Transverse colon (tissue), 4 donors: ENCODE results near the gene C2CD2L. TPM values are rescaled to one million over a fixed set of nuclear protein-coding genes. Genes with fewer than 3 reads are reported as not detected.
A peak's percentile ranks its signal among the peaks of the same experiment; 100 is the strongest.
"Not testable (repeated sequence)": the region's sequence is repeated elsewhere in the genome, so short reads cannot be mapped to it uniquely, and the experiment has no call there.

Experiments used
- DNase-seq: peaks from one replicate; pipeline ENCODE4 v3.0.0-alpha.2; 2019
- H3K27ac ChIP-seq, 4 donors: fragments of 200-600 bp; sonication (generic); 2 replicates each; pipeline ENCODE4 v1.5.1; 2016 to 2018; ENCODE audit warnings: inconsistent platforms in 4 of 4
- H3K27me3 ChIP-seq: fragments of 200-600 bp; sonication (generic); 2 replicates; pipeline ENCODE4 v1.5.1; 2017; ENCODE audit warnings: inconsistent platforms
- H3K36me3 ChIP-seq, 4 donors: fragments of 200-600 bp; sonication (generic); 2 replicates each; pipeline ENCODE4 v1.5.1; 2017 to 2019; ENCODE audit warnings: inconsistent platforms in 4 of 4
- H3K4me1 ChIP-seq, 4 donors: fragments of 200-600 bp; sonication (generic); 2 replicates each; pipeline ENCODE4 v1.5.1; 2017 to 2020; ENCODE audit warnings: inconsistent platforms in 4 of 4
- H3K4me3 ChIP-seq, 4 donors: fragments of 200-600 bp; sonication (generic); 1 replicate in 1 of 4; 2 replicates in 3 of 4; pipeline versions ENCODE4 v1.5.1 to v1.6.1; 2017 to 2019; ENCODE audit warnings: inconsistent platforms in 4 of 4
- H3K9me3 ChIP-seq, 2 donors: fragments of 200-600 bp; sonication (generic); 2 replicates each; pipeline ENCODE4 v1.5.1; 2017 to 2019; ENCODE audit warnings: inconsistent platforms in 2 of 2
- EP300 ChIP-seq: sonication (generic); formaldehyde crosslinking; IDR thresholded peaks from one replicate; pipeline ENCODE4 v1.6.1; 2017; ENCODE audit warnings: antibody characterized with exemption, low read depth
- POLR2A ChIP-seq: fragments of 450-650 bp; IDR thresholded peaks from one replicate; pipeline ENCODE4 v1.6.1; 2016; ENCODE audit warnings: antibody characterized with exemption, mild to moderate bottlenecking, moderate library complexity
- POLR2AphosphoS5 ChIP-seq, 3 donors: sonication (generic); formaldehyde crosslinking; IDR thresholded peaks; one replicate each; pipeline ENCODE4 v1.6.1; 2016; ENCODE audit warnings: antibody characterized with exemption in 3 of 3
- WGBS, 2 donors: methylation state at CpG; one replicate each; pipeline ENCODE4 v1.1.5; 2018; ENCODE audit warnings: low coverage in 1 of 2; 5-methylcytosine and 5-hydroxymethylcytosine counted together
- in situ Hi-C, 4 donors: fragments of 200-750 bp; cut with MboI; loops; one replicate each; pipeline versions ENCODE4 v1.15.0 to v1.15.1; 2017; ENCODE audit warnings: low sequenced_read_pairs in 3 of 4, low pct_ligation_motif_present in 1 of 4, low pct_unique_long_range_greater_than_20kb in 1 of 4
- intact Hi-C: fragments of 100-400 bp; cut with DNase I; formaldehyde crosslinking; loops from one replicate; pipeline ENCODE4 v1.15.1; 2023; ENCODE audit warnings: low total_unique reads
- total RNA-seq, 4 donors: library from RNA; depleted of rRNA; stranded (reverse); fragments of >200 nt; gene quantifications; one replicate each; pipeline ENCODE4 v1.1.0, GENCODE V29; 2016
- TF ChIP-seq, protein P1 (sequence below), 5 experiments: fragments of 200-600 bp in 3 of 5; fragments of 450-650 bp in 2 of 5; sonication (generic) in 3 of 5; IDR thresholded peaks; 1 replicate in 2 of 5; 2 replicates in 3 of 5; pipeline ENCODE4 v1.5.1; 2016 to 2017; ENCODE audit warnings: antibody characterized with exemption in 5 of 5, inconsistent platforms in 3 of 5, mild to moderate bottlenecking in 2 of 5, moderate library complexity in 1 of 5

The C2CD2L gene
- total RNA-seq, 4 donors from 2014 or later: 11.5 to 56.9 (median 32.7) TPM

DNA sequence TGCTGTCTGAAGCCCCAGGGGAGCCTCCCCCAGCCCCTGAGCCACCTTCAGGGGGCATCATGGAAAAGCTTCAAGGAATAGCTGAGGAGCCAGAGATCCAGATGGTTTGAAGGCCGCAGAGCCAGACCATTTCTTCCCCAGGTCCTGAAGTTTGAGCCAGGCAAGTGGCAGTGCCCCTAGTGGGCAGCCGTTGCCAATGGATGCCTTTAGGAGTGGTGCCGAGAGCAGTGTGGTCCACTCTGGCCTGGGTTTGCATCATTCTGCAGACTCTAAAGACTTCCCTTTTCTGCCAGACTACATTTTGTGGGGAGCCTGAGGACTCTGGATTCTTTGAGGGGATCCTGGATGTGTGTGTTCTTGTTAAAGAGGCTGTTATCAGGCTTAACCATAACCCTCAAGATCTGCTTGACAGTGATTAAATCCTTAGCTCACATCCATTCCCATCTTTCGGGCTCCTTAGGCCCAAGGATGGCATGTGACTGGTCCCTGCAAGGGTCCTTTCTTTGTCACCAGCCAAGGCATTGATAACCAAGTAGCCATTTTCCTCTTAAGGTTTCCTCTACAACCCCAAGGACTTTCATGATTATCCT lies 27.3 kb downstream of the C2CD2L start:
- intact Hi-C loops: no loop called here
- H3K27ac ChIP-seq: no peak overlapping the region
- H3K4me1 ChIP-seq: no peaks in the 10 kb centered on the region
- in situ Hi-C loops: no loop called here
- H3K4me3 ChIP-seq: no peak overlapping the region
- H3K27me3 ChIP-seq: no peaks in the 10 kb centered on the region
- no peak for DNase-seq
- peaks cover 0 to 41% (median 19%) of the 10 kb centered on the region in 4 donors for H3K36me3 ChIP-seq
- WGBS, 2 donors: 71 to 74% methylated on average over 1 to 4 of the region's 4 CpGs
- no peaks in the 10 kb centered on the region for H3K9me3 ChIP-seq
- TF ChIP-seq POLR2AphosphoS5 (IDR thresholded peaks at IDR 0.05) (no peak), POLR2A (no peak), EP300 (no peak)
- TF ChIP-seq, protein P1, sequence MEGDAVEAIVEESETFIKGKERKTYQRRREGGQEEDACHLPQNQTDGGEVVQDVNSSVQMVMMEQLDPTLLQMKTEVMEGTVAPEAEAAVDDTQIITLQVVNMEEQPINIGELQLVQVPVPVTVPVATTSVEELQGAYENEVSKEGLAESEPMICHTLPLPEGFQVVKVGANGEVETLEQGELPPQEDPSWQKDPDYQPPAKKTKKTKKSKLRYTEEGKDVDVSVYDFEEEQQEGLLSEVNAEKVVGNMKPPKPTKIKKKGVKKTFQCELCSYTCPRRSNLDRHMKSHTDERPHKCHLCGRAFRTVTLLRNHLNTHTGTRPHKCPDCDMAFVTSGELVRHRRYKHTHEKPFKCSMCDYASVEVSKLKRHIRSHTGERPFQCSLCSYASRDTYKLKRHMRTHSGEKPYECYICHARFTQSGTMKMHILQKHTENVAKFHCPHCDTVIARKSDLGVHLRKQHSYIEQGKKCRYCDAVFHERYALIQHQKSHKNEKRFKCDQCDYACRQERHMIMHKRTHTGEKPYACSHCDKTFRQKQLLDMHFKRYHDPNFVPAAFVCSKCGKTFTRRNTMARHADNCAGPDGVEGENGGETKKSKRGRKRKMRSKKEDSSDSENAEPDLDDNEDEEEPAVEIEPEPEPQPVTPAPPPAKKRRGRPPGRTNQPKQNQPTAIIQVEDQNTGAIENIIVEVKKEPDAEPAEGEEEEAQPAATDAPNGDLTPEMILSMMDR (IDR thresholded peaks at IDR 0.05): peak; percentile 38 to 53 (median 48)

DNA sequence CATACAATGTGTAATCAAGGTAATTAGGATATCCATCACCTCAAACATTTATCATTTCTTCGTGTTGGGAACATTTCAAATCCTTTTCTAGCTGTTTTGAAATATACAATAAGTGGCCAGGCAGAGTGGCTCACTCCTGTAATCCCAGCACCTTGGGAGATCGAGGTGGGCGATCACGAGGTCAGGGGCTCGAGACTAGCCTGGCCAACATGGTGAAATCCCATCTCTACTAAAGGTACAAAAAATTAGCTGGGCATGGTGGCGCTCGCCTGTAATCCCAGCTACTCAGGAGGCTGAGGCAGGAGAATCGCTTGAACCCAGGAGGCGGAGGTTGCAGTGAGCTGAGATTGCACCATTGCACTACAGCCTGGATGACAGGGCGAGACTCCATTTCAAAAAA lies 32.1 kb downstream of the C2CD2L start:
- DNase-seq, H3K27ac ChIP-seq, H3K4me3 ChIP-seq, H3K36me3 ChIP-seq, in situ Hi-C loops, H3K4me1 ChIP-seq, H3K9me3 ChIP-seq, intact Hi-C loops: not testable (repeated sequence)
- 87 to 89% methylated on average over 8 to 10 of the region's 10 CpGs for WGBS, 2 donors
- peaks cover 14% of the 10 kb centered on the region for H3K27me3 ChIP-seq

DNA sequence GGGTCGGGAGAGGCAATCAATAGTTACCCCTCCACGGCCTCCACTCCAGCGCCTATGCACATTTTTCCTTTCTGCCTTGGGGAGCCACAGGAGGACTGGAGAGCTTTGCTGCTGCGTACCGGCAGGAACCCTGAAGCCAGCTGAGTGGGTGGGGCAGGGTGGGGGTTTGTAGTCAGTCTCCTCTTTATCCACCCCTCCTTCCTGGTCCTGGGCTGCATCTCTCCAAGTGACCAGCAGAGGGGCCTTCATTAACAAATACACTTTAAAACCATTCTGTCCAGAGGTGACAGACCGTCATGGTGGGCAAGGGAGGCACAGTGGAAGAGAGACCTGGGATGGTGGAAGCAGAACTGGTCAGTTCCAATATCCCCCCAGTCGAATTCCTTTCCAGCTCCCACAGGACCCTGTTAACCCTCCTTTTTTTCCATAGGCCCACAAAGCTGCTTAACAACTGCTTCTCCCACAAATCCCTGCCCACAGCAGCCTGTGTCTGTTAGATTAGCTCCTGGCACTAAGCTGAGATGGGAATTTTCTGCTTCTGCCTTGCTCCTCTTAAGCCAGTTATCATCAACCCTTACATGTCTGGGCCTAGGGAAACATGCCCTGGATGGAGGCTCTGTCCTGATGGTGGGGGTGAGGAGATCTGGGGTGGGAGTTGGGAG lies 37.8 kb downstream of the C2CD2L start:
- in situ Hi-C loops: no loop called here
- intact Hi-C loops: no loop called here
- TF ChIP-seq POLR2A: no peak
- TF ChIP-seq, protein P1 (IDR thresholded peaks at IDR 0.05): peak; percentile 62 to 69 (median 67)
- H3K27ac ChIP-seq: no peak overlapping the region
- H3K36me3 ChIP-seq: no peaks in the 10 kb centered on the region
- H3K27me3 ChIP-seq: peaks cover 49% of the 10 kb centered on the region
- no peak overlapping the region for H3K4me3 ChIP-seq
- H3K9me3 ChIP-seq: no peaks in the 10 kb centered on the region
- peaks cover 0 to 19% (median 17%) of the 10 kb centered on the region in 4 donors for H3K4me1 ChIP-seq
- WGBS, 2 donors: 10% methylated on average over 7 of the region's 7 CpGs; no CpG with 5 or more reads in 1 of the 2 donors
- peak; percentile 76 for DNase-seq

DNA sequence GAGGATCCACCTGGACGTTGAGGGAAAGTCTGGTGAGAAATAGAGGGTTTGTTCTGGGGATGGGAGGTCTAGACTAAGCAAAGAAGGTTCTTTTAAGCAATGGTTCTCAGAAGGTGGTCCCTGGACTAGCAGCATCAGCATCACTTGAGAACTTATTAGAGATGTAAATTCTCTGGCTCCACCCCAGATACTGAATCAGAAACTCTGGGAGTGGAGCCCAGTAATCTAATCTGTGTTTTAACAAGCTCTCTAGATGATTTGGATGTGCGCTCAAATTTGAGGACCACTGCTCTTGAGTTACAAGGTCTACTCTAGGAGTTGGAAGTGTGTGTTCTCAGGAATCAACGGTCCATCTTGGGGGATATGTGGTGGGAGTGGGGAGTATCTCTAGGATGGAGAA lies 38.4 kb downstream of the C2CD2L start:
- intact Hi-C loops (no loop called here), in situ Hi-C loops (no loop called here)
- peaks cover 55% of the 10 kb centered on the region for H3K27me3 ChIP-seq

More for the DNA sequence above, 38.4 kb downstream of the C2CD2L start:
- Histone ChIP-seq H3K27ac (no peak overlapping the region), H3K4me1 (peaks cover 0 to 19% (median 17%) of the 10 kb centered on the region in 4 donors), H3K9me3 (no peaks in the 10 kb centered on the region), H3K36me3 (no peaks in the 10 kb centered on the region), H3K4me3 (no peak overlapping the region)
- DNase-seq: no peak
- TF ChIP-seq POLR2AphosphoS5 (IDR thresholded peaks at IDR 0.05) (no peak), POLR2A (no peak), EP300 (no peak)
- TF ChIP-seq, protein P1 (IDR thresholded peaks at IDR 0.05): no peak
- 22 to 53% methylated on average over 1 to 3 of the region's 3 CpGs for WGBS, 2 donors
